ENCODE results near the gene FEZ2.

FEZ2 gene

DNA sequence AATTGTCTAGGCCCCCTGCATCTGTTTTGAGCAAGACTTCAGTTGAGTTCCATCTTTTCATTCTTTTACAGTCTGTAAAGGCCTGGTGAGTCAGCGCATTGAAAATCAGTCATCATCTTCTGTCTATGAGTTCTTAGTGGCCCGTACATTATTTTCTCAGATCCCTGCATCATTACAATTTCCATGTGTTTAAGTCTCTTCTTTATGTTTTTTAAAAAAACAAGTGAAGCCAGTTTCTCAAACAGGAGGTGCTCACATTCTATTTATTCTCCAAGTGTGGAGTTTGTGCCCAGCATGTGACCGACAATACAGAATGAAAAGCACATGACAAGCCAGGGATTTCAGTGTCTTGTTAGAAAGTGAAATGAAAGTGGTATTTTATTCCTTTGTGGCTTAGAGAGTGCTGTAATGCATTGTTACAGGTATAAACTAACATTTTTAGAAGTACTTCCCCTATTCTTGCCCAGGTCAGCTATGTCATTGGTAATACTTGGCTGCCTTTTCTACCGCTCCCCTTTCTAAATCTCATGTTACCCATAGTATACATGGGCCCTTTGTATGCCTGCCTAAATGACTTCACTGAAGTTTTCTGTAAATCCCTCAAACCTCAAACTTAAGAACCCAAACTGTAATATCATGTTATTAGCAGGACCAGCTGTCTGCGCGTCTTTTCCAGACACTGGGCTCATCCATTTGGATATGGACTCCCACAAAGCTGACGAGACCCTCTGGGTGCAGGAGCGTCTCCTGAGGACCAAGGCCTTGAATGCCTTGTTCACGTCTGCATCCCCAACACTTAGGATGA, 67.6 kb downstream of the FEZ2 start:
- H3K27ac ChIP-seq = no peak overlapping the region
- no peak for TF ChIP-seq ZFX (IDR thresholded peaks at IDR 0.05; ENCODE audit: borderline replicate concordance)

DNA sequence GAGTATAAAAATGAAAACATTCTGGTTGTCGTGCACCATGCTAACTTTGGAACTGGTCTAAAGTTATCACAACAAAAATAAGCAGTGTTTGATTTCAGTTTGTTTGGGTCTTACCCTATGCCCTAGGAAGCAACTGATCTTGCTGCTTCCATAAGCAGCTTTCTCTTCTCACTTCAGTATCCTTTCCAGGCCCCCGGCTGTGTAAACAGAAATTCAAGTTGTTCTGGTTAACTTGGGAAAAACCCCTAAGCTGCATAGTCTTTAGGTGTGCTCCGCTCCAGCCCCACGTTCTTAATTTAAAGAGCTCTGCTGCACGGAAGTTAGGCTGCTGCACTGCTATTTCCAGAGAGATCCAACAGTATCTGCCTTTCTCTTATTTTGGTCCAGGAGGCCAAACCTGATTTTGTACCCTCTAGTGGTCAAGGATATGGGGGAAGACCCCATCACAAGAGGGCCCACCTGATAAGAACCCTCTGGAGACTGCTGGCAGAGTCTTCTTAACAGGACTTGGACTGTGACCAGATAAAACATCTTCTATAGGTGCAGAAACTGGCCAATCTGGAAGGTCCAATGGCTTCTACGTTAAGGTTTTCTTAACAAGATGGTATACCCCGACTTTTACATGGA, 69.1 kb downstream of the FEZ2 start:
- no peak for TF ChIP-seq ZFX (IDR thresholded peaks at IDR 0.05; ENCODE audit: borderline replicate concordance)
- TF ChIP-seq, protein P1, sequence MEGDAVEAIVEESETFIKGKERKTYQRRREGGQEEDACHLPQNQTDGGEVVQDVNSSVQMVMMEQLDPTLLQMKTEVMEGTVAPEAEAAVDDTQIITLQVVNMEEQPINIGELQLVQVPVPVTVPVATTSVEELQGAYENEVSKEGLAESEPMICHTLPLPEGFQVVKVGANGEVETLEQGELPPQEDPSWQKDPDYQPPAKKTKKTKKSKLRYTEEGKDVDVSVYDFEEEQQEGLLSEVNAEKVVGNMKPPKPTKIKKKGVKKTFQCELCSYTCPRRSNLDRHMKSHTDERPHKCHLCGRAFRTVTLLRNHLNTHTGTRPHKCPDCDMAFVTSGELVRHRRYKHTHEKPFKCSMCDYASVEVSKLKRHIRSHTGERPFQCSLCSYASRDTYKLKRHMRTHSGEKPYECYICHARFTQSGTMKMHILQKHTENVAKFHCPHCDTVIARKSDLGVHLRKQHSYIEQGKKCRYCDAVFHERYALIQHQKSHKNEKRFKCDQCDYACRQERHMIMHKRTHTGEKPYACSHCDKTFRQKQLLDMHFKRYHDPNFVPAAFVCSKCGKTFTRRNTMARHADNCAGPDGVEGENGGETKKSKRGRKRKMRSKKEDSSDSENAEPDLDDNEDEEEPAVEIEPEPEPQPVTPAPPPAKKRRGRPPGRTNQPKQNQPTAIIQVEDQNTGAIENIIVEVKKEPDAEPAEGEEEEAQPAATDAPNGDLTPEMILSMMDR (IDR thresholded peaks at IDR 0.05) = no peak

DNA sequence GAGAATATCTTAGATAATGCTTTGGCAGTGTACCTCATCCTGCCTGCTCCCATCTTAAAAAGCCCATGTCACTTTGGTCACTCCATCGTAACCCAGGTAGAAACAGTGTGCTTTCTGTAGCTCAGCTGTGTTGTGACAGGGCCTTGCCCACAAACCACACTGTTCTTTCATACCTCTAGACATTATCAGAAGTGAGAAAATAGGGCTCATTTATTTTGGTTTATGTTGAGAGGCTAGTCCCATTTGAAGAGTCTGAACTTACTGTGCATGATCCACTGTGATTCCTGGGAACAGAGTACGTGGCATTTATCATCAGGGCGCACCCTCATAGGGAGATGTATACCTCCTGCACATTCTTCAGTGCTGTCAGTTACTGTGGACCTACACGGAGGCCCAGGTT, 69.7 kb downstream of the FEZ2 start:
- H3K27ac ChIP-seq = no peak overlapping the region
- no peak for TF ChIP-seq ZFX (IDR thresholded peaks at IDR 0.05; ENCODE audit: borderline replicate concordance)
- TF ChIP-seq, protein P1 (IDR thresholded peaks at IDR 0.05) = no peak

More for the DNA sequence above, 69.1 kb downstream of the FEZ2 start:
- H3K27ac ChIP-seq = no peak overlapping the region

DNA sequence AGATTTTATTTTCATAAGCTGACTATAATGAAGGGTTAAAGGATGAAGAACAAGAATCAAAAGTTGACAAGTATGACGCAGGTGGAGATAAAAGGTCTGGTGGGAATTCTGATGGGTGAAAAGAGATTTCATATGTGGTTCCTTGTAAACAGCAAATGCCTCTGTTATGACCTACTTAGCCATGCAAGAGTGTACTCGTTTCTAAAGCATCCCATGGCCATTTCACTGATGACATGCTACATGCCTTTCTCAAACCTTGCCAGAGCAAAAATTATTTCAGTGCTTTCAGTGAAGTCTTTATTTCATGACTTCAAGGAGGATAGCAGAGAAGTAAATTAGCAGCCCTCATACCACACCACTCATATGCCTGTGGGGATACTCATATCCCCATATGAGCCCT, 71.7 kb downstream of the FEZ2 start:
- H3K27ac ChIP-seq = no peak overlapping the region
- no peak for TF ChIP-seq ZFX (IDR thresholded peaks at IDR 0.05; ENCODE audit: borderline replicate concordance)
- TF ChIP-seq, protein P1 (IDR thresholded peaks at IDR 0.05) = no peak

DNA sequence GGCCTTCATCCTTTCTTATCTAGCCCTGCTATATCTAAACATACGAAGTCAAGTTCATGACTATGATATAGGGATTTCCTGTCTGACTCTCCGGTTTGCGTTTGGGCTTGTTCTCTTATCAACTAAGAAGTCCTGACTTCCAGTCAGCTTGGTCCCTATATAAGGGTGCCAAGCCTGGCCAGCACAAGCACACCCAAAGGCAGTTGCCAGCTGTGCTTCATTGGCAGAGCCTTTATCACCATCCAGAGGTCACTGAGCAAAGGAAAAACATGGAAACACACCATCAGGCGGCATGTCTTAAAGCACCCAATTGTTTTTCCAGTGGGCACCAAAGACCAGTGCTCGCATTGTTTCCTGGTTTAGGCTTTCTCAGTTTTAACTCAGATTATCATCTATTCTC, 72.7 kb downstream of the FEZ2 start:
- TF ChIP-seq, protein P1 (IDR thresholded peaks at IDR 0.05) = no peak
- no peak for TF ChIP-seq ZFX (IDR thresholded peaks at IDR 0.05; ENCODE audit: borderline replicate concordance)
- H3K27ac ChIP-seq = no peak overlapping the region

DNA sequence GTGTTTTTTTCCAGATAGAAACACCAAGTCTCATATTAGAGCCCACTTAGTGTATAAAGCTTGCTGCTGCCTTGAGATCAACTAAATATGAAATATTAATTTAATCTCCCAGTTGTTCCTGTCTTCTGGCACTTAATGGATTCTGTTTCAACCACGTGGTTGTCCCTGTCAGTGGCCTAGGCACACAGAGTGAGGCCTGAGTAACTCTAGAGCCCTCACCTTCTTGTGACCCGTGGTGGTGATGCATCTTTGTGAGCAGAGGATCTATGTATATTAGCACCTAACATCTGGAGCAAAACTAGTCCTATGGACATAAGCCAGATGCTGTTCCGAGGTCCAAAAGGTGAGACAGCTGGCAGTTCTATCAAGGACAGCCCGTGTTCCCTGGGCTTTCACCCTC, 74.8 kb downstream of the FEZ2 start:
- no peak for TF ChIP-seq ZFX (IDR thresholded peaks at IDR 0.05; ENCODE audit: borderline replicate concordance)
- TF ChIP-seq, protein P1 (IDR thresholded peaks at IDR 0.05) = no peak
- H3K27ac ChIP-seq = no peak overlapping the region

DNA sequence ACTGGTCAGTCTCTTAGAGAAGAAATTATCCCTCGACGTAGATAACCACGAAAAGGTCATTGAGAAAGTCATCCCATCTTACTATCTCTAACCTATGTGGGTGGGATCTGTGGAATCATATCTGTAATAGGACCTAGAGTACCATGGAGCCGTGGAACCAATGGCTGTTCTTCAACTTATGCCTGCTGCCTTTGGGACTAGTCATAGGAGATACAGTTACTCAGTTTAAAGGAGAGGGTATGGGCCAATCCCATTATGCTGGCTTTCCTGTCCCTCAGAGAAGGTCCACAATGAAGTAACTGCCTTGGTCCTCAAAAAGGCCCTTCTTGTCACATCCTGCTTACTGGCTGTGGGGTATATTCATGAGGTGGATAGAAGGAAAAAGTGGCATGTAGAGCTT, 77.5 kb downstream of the FEZ2 start:
- no peak overlapping the region for H3K27ac ChIP-seq
- TF ChIP-seq ZFX (IDR thresholded peaks at IDR 0.05; ENCODE audit: borderline replicate concordance) = no peak
- TF ChIP-seq, protein P1 (IDR thresholded peaks at IDR 0.05) = no peak

Measured in 22Rv1 (cell line).